ENCODE data around the gene SUOX. TPM values are rescaled to one million over a fixed set of nuclear protein-coding genes. Genes with fewer than 3 reads are reported as not detected.
"Not testable (repeated sequence)": the region's sequence is repeated elsewhere in the genome, so short reads cannot be mapped to it uniquely, and the experiment has no call there.

The SUOX gene
- total RNA-seq, 3 donors from 2014 or later: 0.68 to 1.3 (median 1.2) TPM

- ATAC-seq (peak in 1 of 2 donors; percentile 15), DNase-seq (no peak)
- H3K9me3 Mint-ChIP-seq: no peaks in the 10 kb centered on the region
- peaks cover 3% of the 10 kb centered on the region for H3K36me3 Mint-ChIP-seq (ENCODE audit: insufficient read depth)
- peaks cover 10% of the 10 kb centered on the region for H3K27me3 Mint-ChIP-seq (ENCODE audit: low read depth)
- H3K4me3 Mint-ChIP-seq: peak overlapping the region; percentile 37
- peaks cover 15% of the 10 kb centered on the region for H3K4me1 Mint-ChIP-seq (ENCODE audit: low read depth)
These were observed 421 bp downstream of the SUOX start for GRCh38 chr12:55997535-55997859.

GRCh38 chr12:55999522-55999921, 2.4 kb downstream of the SUOX start:
- not testable (repeated sequence) for H3K36me3 Mint-ChIP-seq (ENCODE audit: insufficient read depth); H3K27me3 Mint-ChIP-seq (ENCODE audit: low read depth); ATAC-seq; H3K9me3 Mint-ChIP-seq; H3K4me3 Mint-ChIP-seq; DNase-seq
- peaks cover 15% of the 10 kb centered on the region for H3K4me1 Mint-ChIP-seq (ENCODE audit: low read depth)

GRCh38 chr12:55999999-56000540, 3.0 kb downstream of the SUOX start:
- H3K4me1 Mint-ChIP-seq (ENCODE audit: low read depth): peaks cover 15% of the 10 kb centered on the region
- not testable (repeated sequence) for DNase-seq; H3K36me3 Mint-ChIP-seq (ENCODE audit: insufficient read depth); ATAC-seq; H3K4me3 Mint-ChIP-seq; H3K9me3 Mint-ChIP-seq; H3K27me3 Mint-ChIP-seq (ENCODE audit: low read depth)

GRCh38 chr12:56001487-56002100, 4.5 kb downstream of the SUOX start:
- Mint-ChIP-seq H3K4me3 (no peak overlapping the region), H3K9me3 (no peaks in the 10 kb centered on the region), H3K4me1 (ENCODE audit: low read depth) (peaks cover 14% of the 10 kb centered on the region), H3K27me3 (ENCODE audit: low read depth) (peaks cover 6% of the 10 kb centered on the region), H3K36me3 (ENCODE audit: insufficient read depth) (no peaks in the 10 kb centered on the region)
- DNase-seq: no peak
- no peak for ATAC-seq

- H3K36me3 Mint-ChIP-seq (ENCODE audit: insufficient read depth); H3K4me3 Mint-ChIP-seq; ATAC-seq; H3K27me3 Mint-ChIP-seq (ENCODE audit: low read depth); DNase-seq; H3K9me3 Mint-ChIP-seq: not testable (repeated sequence)
- peaks cover 16% of the 10 kb centered on the region for H3K4me1 Mint-ChIP-seq (ENCODE audit: low read depth)
These were observed 6.3 kb downstream of the SUOX start for GRCh38 chr12:56003376-56003775.

- no peaks in the 10 kb centered on the region for H3K27me3 Mint-ChIP-seq (ENCODE audit: low read depth)
- ATAC-seq: no peak
- H3K9me3 Mint-ChIP-seq: no peaks in the 10 kb centered on the region
- no peak for DNase-seq
- no peak overlapping the region for H3K4me3 Mint-ChIP-seq
- H3K36me3 Mint-ChIP-seq (ENCODE audit: insufficient read depth): no peaks in the 10 kb centered on the region
- H3K4me1 Mint-ChIP-seq (ENCODE audit: low read depth): peaks cover 21% of the 10 kb centered on the region
These were observed 7.1 kb downstream of the SUOX start for GRCh38 chr12:56004211-56004610.

GRCh38 chr12:56007564-56008559, 10.8 kb downstream of the SUOX start:
- Mint-ChIP-seq H3K27me3 (ENCODE audit: low read depth) (no peaks in the 10 kb centered on the region), H3K9me3 (no peaks in the 10 kb centered on the region), H3K4me1 (ENCODE audit: low read depth) (peaks cover 21% of the 10 kb centered on the region), H3K4me3 (peak overlapping the region; percentile 85), H3K36me3 (ENCODE audit: insufficient read depth) (no peaks in the 10 kb centered on the region)
- ATAC-seq (peak; percentile 75 to 81), DNase-seq (peak; percentile 68)

GRCh38 chr12:56010111-56010570, 13.1 kb downstream of the SUOX start:
- H3K9me3 Mint-ChIP-seq: no peaks in the 10 kb centered on the region
- H3K36me3 Mint-ChIP-seq (ENCODE audit: insufficient read depth): no peaks in the 10 kb centered on the region
- no peaks in the 10 kb centered on the region for H3K27me3 Mint-ChIP-seq (ENCODE audit: low read depth)
- peaks cover 21% of the 10 kb centered on the region for H3K4me1 Mint-ChIP-seq (ENCODE audit: low read depth)
- DNase-seq (no peak), ATAC-seq (no peak)
- H3K4me3 Mint-ChIP-seq: no peak overlapping the region

- no peak overlapping the region for H3K4me3 Mint-ChIP-seq
- no peaks in the 10 kb centered on the region for H3K9me3 Mint-ChIP-seq
- no peak for ATAC-seq
- no peak for DNase-seq
- H3K4me1 Mint-ChIP-seq (ENCODE audit: low read depth): peaks cover 15% of the 10 kb centered on the region
- no peaks in the 10 kb centered on the region for H3K36me3 Mint-ChIP-seq (ENCODE audit: insufficient read depth)
- H3K27me3 Mint-ChIP-seq (ENCODE audit: low read depth): no peaks in the 10 kb centered on the region
These were observed 14.5 kb downstream of the SUOX start for GRCh38 chr12:56011509-56012090.

GRCh38 chr12:56013482-56013881, 16.4 kb downstream of the SUOX start:
- no peaks in the 10 kb centered on the region for H3K27me3 Mint-ChIP-seq (ENCODE audit: low read depth)
- DNase-seq (no peak), ATAC-seq (no peak)
- peaks cover 4% of the 10 kb centered on the region for H3K4me1 Mint-ChIP-seq (ENCODE audit: low read depth)
- H3K9me3 Mint-ChIP-seq: no peaks in the 10 kb centered on the region
- H3K36me3 Mint-ChIP-seq (ENCODE audit: insufficient read depth): no peaks in the 10 kb centered on the region
- no peak overlapping the region for H3K4me3 Mint-ChIP-seq

- Mint-ChIP-seq H3K9me3 (no peaks in the 10 kb centered on the region), H3K4me1 (ENCODE audit: low read depth) (no peaks in the 10 kb centered on the region), H3K36me3 (ENCODE audit: insufficient read depth) (no peaks in the 10 kb centered on the region), H3K4me3 (no peak overlapping the region), H3K27me3 (ENCODE audit: low read depth) (no peaks in the 10 kb centered on the region)
- ATAC-seq (no peak), DNase-seq (no peak)
These were observed 17.1 kb downstream of the SUOX start for GRCh38 chr12:56014205-56014604.

- Mint-ChIP-seq H3K4me1 (ENCODE audit: low read depth) (peaks cover 19% of the 10 kb centered on the region), H3K36me3 (ENCODE audit: insufficient read depth) (no peaks in the 10 kb centered on the region), H3K27me3 (ENCODE audit: low read depth) (no peaks in the 10 kb centered on the region), H3K4me3 (no peak overlapping the region), H3K9me3 (no peaks in the 10 kb centered on the region)
- no peak for ATAC-seq
- DNase-seq: no peak
These were observed 20.1 kb downstream of the SUOX start for GRCh38 chr12:56017181-56017580.

GRCh38 chr12:56018356-56018755, 21.3 kb downstream of the SUOX start:
- H3K4me3 Mint-ChIP-seq: no peak overlapping the region
- no peaks in the 10 kb centered on the region for H3K36me3 Mint-ChIP-seq (ENCODE audit: insufficient read depth)
- peaks cover 22% of the 10 kb centered on the region for H3K4me1 Mint-ChIP-seq (ENCODE audit: low read depth)
- no peaks in the 10 kb centered on the region for H3K9me3 Mint-ChIP-seq
- H3K27me3 Mint-ChIP-seq (ENCODE audit: low read depth): no peaks in the 10 kb centered on the region
- DNase-seq (no peak), ATAC-seq (no peak)

- Mint-ChIP-seq H3K36me3 (ENCODE audit: insufficient read depth) (peaks cover 7% of the 10 kb centered on the region), H3K27me3 (ENCODE audit: low read depth) (no peaks in the 10 kb centered on the region), H3K4me3 (peak within 1 kb of the TSS; percentile 85), H3K9me3 (no peaks in the 10 kb centered on the region), H3K4me1 (ENCODE audit: low read depth) (peaks cover 26% of the 10 kb centered on the region)
- ATAC-seq (peak; percentile 32 to 42), DNase-seq (no peak)
These were observed 23.5 kb downstream of the SUOX start, which contains the start of gene IKZF4 for GRCh38 chr12:56020423-56021184. Gene IKZF4, plus strand, starts transcription at chr12:56021043. Its CDS starts 451 bp downstream, at chr12:56021494.

Data from activated T-cell treated with anti-CD3 and anti-CD28 coated beads, Interleukin-2, amount 50 U/mL, for 4 hours (primary cell).